Fibroblast of lung (primary cell): Measurements from ENCODE around the gene C2CD4B. TPM values are rescaled to one million over a fixed set of nuclear protein-coding genes. Genes with fewer than 3 reads are reported as not detected.

ENCODE experiments used
- DNase-seq, 2 donors: peaks; one replicate each; pipeline versions ENCODE4 v3.0.0 to v3.0.0-alpha.2; 2010; ENCODE audit warnings: low read depth in 2 of 2
- H2AFZ ChIP-seq: 2 replicates; pipeline ENCODE4 v1.5.1; 2012; ENCODE audit warnings: low read length, control low read depth, inconsistent platforms
- H3K27ac ChIP-seq: 2 replicates; pipeline ENCODE4 v1.5.1; 2011; ENCODE audit warnings: low read length, control low read depth; ENCODE audit not compliant: insufficient read depth
- H3K27me3 ChIP-seq: 2 replicates; pipeline ENCODE4 v1.5.1; 2011; ENCODE audit warnings: mild to moderate bottlenecking, low read length; ENCODE audit not compliant: control insufficient read depth, insufficient read depth
- H3K36me3 ChIP-seq: 2 replicates; pipeline ENCODE4 v1.5.1; 2011; ENCODE audit warnings: low read length; ENCODE audit not compliant: control insufficient read depth, insufficient read depth
- H3K4me1 ChIP-seq: 2 replicates; pipeline ENCODE4 v1.5.1; 2011; ENCODE audit warnings: low read length; ENCODE audit not compliant: control insufficient read depth, insufficient read depth; ENCODE audit errors: extremely low read depth
- H3K4me2 ChIP-seq: 2 replicates; pipeline ENCODE4 v1.5.1; 2011; ENCODE audit warnings: low read length, control low read depth; ENCODE audit not compliant: insufficient read depth; ENCODE audit errors: extremely low read depth
- H3K4me3 ChIP-seq, 4 experiments: fragments of 200-600 bp in 1 of 4; sonication (generic) in 1 of 4; replicated peaks in 1 of 4; 2 replicates each; pipeline ENCODE4 v1.5.1; 2011 to 2016; ENCODE audit warnings: low read length in 4 of 4, low read depth in 3 of 4, mild to moderate bottlenecking in 3 of 4, control low read depth in 2 of 4, inconsistent platforms in 1 of 4, mixed read lengths in 1 of 4; ENCODE audit not compliant: insufficient read depth in 1 of 4; ENCODE audit errors: control extremely low read depth in 1 of 4
- H3K79me2 ChIP-seq: 2 replicates; pipeline ENCODE4 v1.5.1; 2012; ENCODE audit warnings: mild to moderate bottlenecking, low read length, inconsistent platforms; ENCODE audit not compliant: control insufficient read depth, insufficient read depth
- H3K9ac ChIP-seq: 2 replicates; pipeline ENCODE4 v1.5.1; 2011; ENCODE audit warnings: mild to moderate bottlenecking, low read length, control low read depth; ENCODE audit not compliant: insufficient read depth
- H3K9me3 ChIP-seq: 2 replicates; pipeline ENCODE4 v1.5.1; 2012; ENCODE audit warnings: low read depth, low read length; ENCODE audit not compliant: control insufficient read depth, insufficient read depth
- H4K20me1 ChIP-seq: 2 replicates; pipeline ENCODE4 v1.5.1; 2011; ENCODE audit warnings: low read length; ENCODE audit not compliant: control insufficient read depth, insufficient read depth; ENCODE audit errors: extremely low read depth
- EZH2 ChIP-seq: IDR thresholded peaks from 2 replicates; pipeline ENCODE4 v1.5.1; 2012; ENCODE audit warnings: low read length, control low read depth, mild to moderate bottlenecking; ENCODE audit errors: missing control alignments
- polyA plus RNA-seq, 2 donors: library from polyadenylated mRNA; depleted of rRNA in 1 of 2; stranded (reverse) in 1 of 2; unstranded in 1 of 2; fragments of >200 nt; gene quantifications; 2 replicates each; pipeline ENCODE4 v1.2.1, GENCODE V29; 2011 to 2012; ENCODE audit warnings: missing spikeins in 1 of 2
- total RNA-seq: library from RNA; depleted of rRNA; stranded (reverse); fragments of >200 nt; gene quantifications from 2 replicates; pipeline ENCODE4 v1.2.1, GENCODE V29; 2014
- TF ChIP-seq, protein P1 (sequence below), 2 donors: IDR thresholded peaks in 1 of 2; conservative IDR thresholded peaks in 1 of 2; 1 replicate in 1 of 2; 2 replicates in 1 of 2; pipeline ENCODE4 v1.5.1; 2011 to 2012; ENCODE audit warnings: low read length in 2 of 2, control low read depth in 1 of 2, inconsistent platforms in 1 of 2, low read depth in 1 of 2, mild to moderate bottlenecking in 1 of 2

Gene C2CD4B
- total and polyA plus RNA-seq, 2 donors (not counting 1 experiment from before 2014, with no cell fraction given): not detected

DNA sequence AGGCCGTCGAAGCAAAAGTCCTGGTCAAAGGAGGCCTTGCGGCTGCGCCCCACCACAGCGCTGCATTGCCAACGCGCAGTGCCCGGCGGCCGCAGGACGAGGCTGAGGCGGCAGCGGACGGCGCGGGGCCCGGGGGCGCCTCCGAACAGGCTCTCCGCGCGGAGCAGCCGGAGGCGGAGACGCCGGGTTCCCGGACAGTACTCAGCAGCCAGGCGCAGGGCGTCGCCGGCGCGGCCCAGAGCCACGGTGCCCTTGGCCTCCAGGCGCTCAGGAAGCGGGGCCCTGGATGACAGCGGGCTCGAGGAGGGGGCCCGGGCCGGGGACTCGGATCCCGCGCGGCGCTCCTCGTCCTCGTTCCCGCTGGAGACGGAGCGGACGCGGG lies 1.1 kb downstream of the C2CD4B start:
- peak; percentile 87 for TF ChIP-seq EZH2
- TF ChIP-seq, protein P1, sequence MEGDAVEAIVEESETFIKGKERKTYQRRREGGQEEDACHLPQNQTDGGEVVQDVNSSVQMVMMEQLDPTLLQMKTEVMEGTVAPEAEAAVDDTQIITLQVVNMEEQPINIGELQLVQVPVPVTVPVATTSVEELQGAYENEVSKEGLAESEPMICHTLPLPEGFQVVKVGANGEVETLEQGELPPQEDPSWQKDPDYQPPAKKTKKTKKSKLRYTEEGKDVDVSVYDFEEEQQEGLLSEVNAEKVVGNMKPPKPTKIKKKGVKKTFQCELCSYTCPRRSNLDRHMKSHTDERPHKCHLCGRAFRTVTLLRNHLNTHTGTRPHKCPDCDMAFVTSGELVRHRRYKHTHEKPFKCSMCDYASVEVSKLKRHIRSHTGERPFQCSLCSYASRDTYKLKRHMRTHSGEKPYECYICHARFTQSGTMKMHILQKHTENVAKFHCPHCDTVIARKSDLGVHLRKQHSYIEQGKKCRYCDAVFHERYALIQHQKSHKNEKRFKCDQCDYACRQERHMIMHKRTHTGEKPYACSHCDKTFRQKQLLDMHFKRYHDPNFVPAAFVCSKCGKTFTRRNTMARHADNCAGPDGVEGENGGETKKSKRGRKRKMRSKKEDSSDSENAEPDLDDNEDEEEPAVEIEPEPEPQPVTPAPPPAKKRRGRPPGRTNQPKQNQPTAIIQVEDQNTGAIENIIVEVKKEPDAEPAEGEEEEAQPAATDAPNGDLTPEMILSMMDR (conservative IDR thresholded peaks at IDR 0.05 in 1 of 2, IDR thresholded peaks at IDR 0.05 in 1 of 2; ENCODE audit: low read depth in 1 of 2, low read length in 2 of 2): no peak
- no peak overlapping the region for H3K4me2 ChIP-seq
- H3K4me3 ChIP-seq: no peak overlapping the region
- no peak for DNase-seq
- no peaks in the 10 kb centered on the region for H3K79me2 ChIP-seq
- no peak overlapping the region for H3K9ac ChIP-seq
- H3K27me3 ChIP-seq: peaks cover 30% of the 10 kb centered on the region
- no peaks in the 10 kb centered on the region for H3K4me1 ChIP-seq
- H3K36me3 ChIP-seq: no peaks in the 10 kb centered on the region
- H3K9me3 ChIP-seq: no peaks in the 10 kb centered on the region
- H2AFZ ChIP-seq: no peak overlapping the region
- no peak overlapping the region for H3K27ac ChIP-seq
- no peaks in the 10 kb centered on the region for H4K20me1 ChIP-seq

DNA sequence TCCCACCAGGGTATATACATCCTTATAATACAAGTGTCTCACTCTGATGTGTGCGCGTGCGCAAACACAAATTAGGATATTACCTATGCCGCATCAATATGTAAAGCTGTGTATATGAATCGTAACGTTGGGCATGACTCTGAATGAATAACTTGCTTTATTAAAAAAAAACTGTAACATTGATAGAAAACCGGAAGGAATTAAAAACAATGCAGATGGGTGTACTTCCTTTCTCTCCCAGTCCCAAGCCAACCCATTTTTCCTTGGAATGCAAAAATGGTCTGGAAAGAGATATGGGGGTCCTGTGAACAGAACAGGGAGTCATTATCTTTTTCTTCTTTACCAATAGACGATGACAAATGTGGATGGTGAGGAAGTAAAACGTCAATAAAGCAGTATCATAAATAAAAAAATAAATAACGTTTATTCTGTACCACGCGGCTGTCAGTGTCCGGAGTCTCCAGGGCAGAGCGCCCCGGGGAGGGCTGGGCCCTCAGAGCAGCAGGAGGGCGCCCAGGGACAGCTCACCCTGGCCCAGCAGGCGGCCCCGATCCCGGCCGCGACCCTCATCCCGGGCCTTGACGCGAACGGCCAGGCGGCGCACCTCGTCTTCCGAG lies 1.6 kb downstream of the C2CD4B start:
- no peak overlapping the region for H3K4me3 ChIP-seq
- no peaks in the 10 kb centered on the region for H3K4me1 ChIP-seq
- no peak overlapping the region for H3K9ac ChIP-seq
- TF ChIP-seq, protein P1 (conservative IDR thresholded peaks at IDR 0.05 in 1 of 2, IDR thresholded peaks at IDR 0.05 in 1 of 2; ENCODE audit: low read depth in 1 of 2, low read length in 2 of 2): no peak
- no peak for TF ChIP-seq EZH2
- H4K20me1 ChIP-seq: no peaks in the 10 kb centered on the region
- no peak overlapping the region for H2AFZ ChIP-seq
- no peak for DNase-seq
- H3K4me2 ChIP-seq: no peak overlapping the region
- no peak overlapping the region for H3K27ac ChIP-seq
- H3K79me2 ChIP-seq: no peaks in the 10 kb centered on the region
- H3K27me3 ChIP-seq: peaks cover 30% of the 10 kb centered on the region
- no peaks in the 10 kb centered on the region for H3K9me3 ChIP-seq
- no peaks in the 10 kb centered on the region for H3K36me3 ChIP-seq

DNA sequence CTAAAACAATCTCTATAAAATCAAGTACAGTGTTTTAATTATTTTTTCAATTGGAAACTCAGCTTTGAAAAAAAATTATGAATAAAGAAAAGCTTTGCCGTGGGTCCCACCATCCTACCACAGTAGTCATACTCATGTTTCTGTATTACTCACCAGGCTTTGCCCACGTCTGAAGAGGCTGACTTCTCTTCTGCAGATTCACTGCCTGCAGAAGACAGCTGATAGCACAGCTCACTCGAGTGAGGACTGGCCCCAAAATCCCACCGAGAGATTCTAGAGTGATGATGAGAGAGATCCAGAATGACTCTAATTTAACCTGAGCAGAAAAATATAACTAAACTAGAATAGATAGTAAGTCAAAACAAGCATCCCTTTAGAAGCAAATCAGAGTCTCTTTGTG lies 11.9 kb downstream of the C2CD4B start:
- Histone ChIP-seq H3K4me2 (no peak overlapping the region), H3K4me3 (no peak overlapping the region)
- DNase-seq: no peak

More for the DNA sequence above, 11.9 kb downstream of the C2CD4B start:
- Histone ChIP-seq H3K9me3 (no peaks in the 10 kb centered on the region), H3K27me3 (peaks cover 2% of the 10 kb centered on the region), H3K9ac (no peak overlapping the region), H3K36me3 (no peaks in the 10 kb centered on the region), H4K20me1 (no peaks in the 10 kb centered on the region), H2AFZ (no peak overlapping the region), H3K4me1 (no peaks in the 10 kb centered on the region), H3K27ac (no peak overlapping the region), H3K79me2 (no peaks in the 10 kb centered on the region)
- TF ChIP-seq, protein P1 (conservative IDR thresholded peaks at IDR 0.05 in 1 of 2, IDR thresholded peaks at IDR 0.05 in 1 of 2; ENCODE audit: low read depth in 1 of 2, low read length in 2 of 2): no peak
- no peak for TF ChIP-seq EZH2
